H9 (cell line): ENCODE results near the gene C16orf92. TPM values are rescaled to one million over a fixed set of nuclear protein-coding genes. Genes with fewer than 3 reads are reported as not detected.

Source experiments
- DNase-seq: peaks from one replicate; pipeline ENCODE4 v3.0.0-alpha.2; 2017
- H2AFZ ChIP-seq: one replicate; pipeline ENCODE4 v1.6.1; 2013; ENCODE audit warnings: mild to moderate bottlenecking, low read length, control low read depth, moderate library complexity
- H2AK5ac ChIP-seq: 2 replicates; pipeline ENCODE4 v1.6.1; 2013; ENCODE audit warnings: low read length, control low read depth, mixed read lengths; ENCODE audit not compliant: insufficient read length
- H2BK120ac ChIP-seq: one replicate; pipeline ENCODE4 v1.6.1; 2013; ENCODE audit warnings: low read depth, mild to moderate bottlenecking, low read length, control low read depth, inconsistent platforms; ENCODE audit not compliant: poor library complexity, severe bottlenecking
- H2BK12ac ChIP-seq: 2 replicates; pipeline ENCODE4 v1.6.1; 2013; ENCODE audit warnings: low read length, control low read depth, mixed read lengths, low read depth; ENCODE audit not compliant: insufficient read length
- H2BK15ac ChIP-seq: 2 replicates; pipeline ENCODE4 v1.6.1; 2013; ENCODE audit warnings: low read depth, low read length, control low read depth
- H2BK20ac ChIP-seq: one replicate; pipeline ENCODE4 v1.6.1; 2013; ENCODE audit warnings: low read depth, mild to moderate bottlenecking, low read length, control low read depth, inconsistent platforms; ENCODE audit not compliant: poor library complexity, severe bottlenecking
- H2BK5ac ChIP-seq: 2 replicates; pipeline ENCODE4 v1.6.1; 2013; ENCODE audit warnings: low read length, control low read depth, mixed read lengths; ENCODE audit not compliant: insufficient read length
- H3K14ac ChIP-seq: 2 replicates; pipeline ENCODE4 v1.6.1; 2013; ENCODE audit warnings: low read length, control low read depth; ENCODE audit not compliant: insufficient read depth
- H3K18ac ChIP-seq: 2 replicates; pipeline ENCODE4 v1.6.1; 2013; ENCODE audit warnings: low read depth, mild to moderate bottlenecking, mixed read lengths, low read length, control low read depth; ENCODE audit not compliant: insufficient read length
- H3K23ac ChIP-seq: 2 replicates; pipeline ENCODE4 v1.6.1; 2013; ENCODE audit warnings: low read length, control low read depth, mixed read lengths, low read depth; ENCODE audit not compliant: insufficient read length
- H3K23me2 ChIP-seq: 2 replicates; pipeline ENCODE4 v1.6.1; 2013; ENCODE audit warnings: low read depth, mild to moderate bottlenecking, mixed read lengths, low read length, control low read depth; ENCODE audit not compliant: insufficient read length, poor library complexity, severe bottlenecking
- H3K27ac ChIP-seq: 2 replicates; pipeline ENCODE4 v1.5.1; 2013; ENCODE audit warnings: low read length, control low read depth, mixed read lengths, low read depth; ENCODE audit not compliant: insufficient read length
- H3K27me3 ChIP-seq: 2 replicates; pipeline ENCODE4 v1.6.1; 2013; ENCODE audit warnings: low read length, control low read depth, inconsistent platforms; ENCODE audit not compliant: insufficient read depth
- H3K4ac ChIP-seq: 2 replicates; pipeline ENCODE4 v1.6.1; 2013; ENCODE audit warnings: low read depth, mild to moderate bottlenecking, control low read depth, inconsistent platforms, low read length, moderate library complexity
- H3K4me1 ChIP-seq: 2 replicates; pipeline ENCODE4 v1.6.1; 2013; ENCODE audit warnings: low read length, control low read depth, inconsistent platforms; ENCODE audit not compliant: insufficient read depth
- H3K4me2 ChIP-seq: 2 replicates; pipeline ENCODE4 v1.6.1; 2013; ENCODE audit warnings: low read length, control low read depth, mixed read lengths; ENCODE audit not compliant: insufficient read length, insufficient read depth
- H3K56ac ChIP-seq: 2 replicates; pipeline ENCODE4 v1.6.1; 2013; ENCODE audit warnings: low read depth, mild to moderate bottlenecking, mixed read lengths, low read length, control low read depth; ENCODE audit not compliant: insufficient read length
- H3K79me1 ChIP-seq: 2 replicates; pipeline ENCODE4 v1.6.1; 2013; ENCODE audit warnings: low read depth, mild to moderate bottlenecking, moderate library complexity, low read length, control low read depth, inconsistent platforms; ENCODE audit not compliant: insufficient read depth, poor library complexity, severe bottlenecking
- H3K79me2 ChIP-seq: 2 replicates; pipeline ENCODE4 v1.6.1; 2013; ENCODE audit warnings: low read length, control low read depth, inconsistent platforms; ENCODE audit not compliant: insufficient read depth
- H3K9ac ChIP-seq: 2 replicates; pipeline ENCODE4 v1.6.1; 2013; ENCODE audit warnings: low read length, control low read depth, mixed read lengths; ENCODE audit not compliant: insufficient read length; ENCODE audit errors: extremely low read depth
- H3K9me3 ChIP-seq: one replicate; pipeline ENCODE4 v1.6.1; 2013; ENCODE audit warnings: low read depth, low read length, inconsistent platforms; ENCODE audit not compliant: control insufficient read depth
- H3T11ph ChIP-seq: one replicate; pipeline ENCODE4 v1.6.1; 2013; ENCODE audit warnings: mild to moderate bottlenecking, low read length, control low read depth, inconsistent platforms
- H4K20me1 ChIP-seq: one replicate; pipeline ENCODE4 v1.6.1; 2013; ENCODE audit not compliant: control insufficient read depth, insufficient read length, insufficient read depth
- H4K5ac ChIP-seq: 2 replicates; pipeline ENCODE4 v1.6.1; 2013; ENCODE audit warnings: low read depth, mild to moderate bottlenecking, mixed read lengths, low read length, control low read depth; ENCODE audit not compliant: insufficient read length
- H4K8ac ChIP-seq: replicated peaks from 2 replicates; pipeline ENCODE4 v1.6.1; 2013; ENCODE audit warnings: low read length, control low read depth, mixed read lengths, low read depth; ENCODE audit not compliant: insufficient read length
- H4K91ac ChIP-seq: 2 replicates; pipeline ENCODE4 v1.6.1; 2013; ENCODE audit warnings: low read depth, mild to moderate bottlenecking, moderate library complexity, mixed read lengths, low read length, control low read depth; ENCODE audit not compliant: insufficient read length
- H3K27ac Mint-ChIP-seq, 3 experiments: 2 replicates in 2 of 3; 3 replicates in 1 of 3; pipeline ENCODE4 v1.8.0; 2020 to 2021; ENCODE audit warnings: mixed read lengths in 3 of 3, mild to moderate bottlenecking in 1 of 3, moderate library complexity in 1 of 3
- H3K27me3 Mint-ChIP-seq: 2 replicates; pipeline ENCODE4 v1.8.0; 2021; ENCODE audit warnings: low read depth, mild to moderate bottlenecking, moderate library complexity, mixed read lengths
- H3K36me3 Mint-ChIP-seq, 3 experiments: 2 replicates in 2 of 3; 3 replicates in 1 of 3; pipeline ENCODE4 v1.8.0; 2020 to 2021; ENCODE audit warnings: low read depth in 3 of 3, mixed read lengths in 3 of 3; ENCODE audit not compliant: insufficient read depth in 1 of 3
- H3K4me1 Mint-ChIP-seq, 2 experiments: 2 replicates each; pipeline ENCODE4 v1.8.0; 2020; ENCODE audit warnings: mixed read lengths in 2 of 2
- H3K4me3 Mint-ChIP-seq, 2 experiments: 2 replicates in 1 of 2; 3 replicates in 1 of 2; pipeline ENCODE4 v1.8.0; 2020 to 2021; ENCODE audit warnings: mild to moderate bottlenecking in 2 of 2, mixed read lengths in 2 of 2, moderate library complexity in 1 of 2
- H3K9me3 Mint-ChIP-seq, 2 experiments: 2 replicates in 1 of 2; 3 replicates in 1 of 2; pipeline ENCODE4 v1.8.0; 2020; ENCODE audit warnings: mild to moderate bottlenecking in 2 of 2, mixed read lengths in 2 of 2, moderate library complexity in 1 of 2
- WGBS: extraction: QIAGEN DNeasy Blood & Tissue Kit; methylation state at CpG from one replicate; pipeline ENCODE4 v1.1.7; 2013; ENCODE audit warnings: missing lambda C conversion rate, low lambda C conversion rate, mixed read lengths; ENCODE audit not compliant: insufficient read length; ENCODE audit errors: extremely low coverage; 5-methylcytosine and 5-hydroxymethylcytosine counted together
- total RNA-seq: library from RNA; stranded (reverse); gene quantifications from 2 replicates; pipeline ENCODE4 v1.2.1, GENCODE V29; 2021
- TF ChIP-seq, protein P1 (sequence below): fragments of 200-600 bp; sonication (generic); conservative IDR thresholded peaks from 3 replicates; pipeline ENCODE4 v1.8.0; 2021; ENCODE audit warnings: antibody characterized with exemption, mild to moderate bottlenecking

C16orf92 gene
- total RNA-seq, 1 experiment from 2014 or later: not detected

GRCh38 chr16:30046178-30046577 lies 23.2 kb downstream of the C16orf92 start:
- WGBS: no CpG with 5 or more reads among the region's 8 CpGs
- Histone ChIP-seq H2BK15ac (no peak overlapping the region), H3K18ac (no peak overlapping the region), H2AK5ac (no peak overlapping the region), H3K14ac (no peak overlapping the region), H3K9ac (no peak overlapping the region), H3K23me2 (no peaks in the 10 kb centered on the region), H3K56ac (no peak overlapping the region), H2BK12ac (no peak overlapping the region), H2BK20ac (no peak overlapping the region), H3T11ph (no peak overlapping the region), H3K4me1 (no peaks in the 10 kb centered on the region), H4K20me1 (no peaks in the 10 kb centered on the region), H3K9me3 (no peaks in the 10 kb centered on the region), H3K4me2 (no peak overlapping the region), H3K27ac (no peak overlapping the region), H3K4ac (no peak overlapping the region), H2AFZ (no peak overlapping the region), H4K91ac (no peak overlapping the region), H4K5ac (no peak overlapping the region), H4K8ac (no peak overlapping the region), H2BK120ac (no peak overlapping the region), H3K79me2 (no peaks in the 10 kb centered on the region), H3K23ac (no peak overlapping the region), H3K27me3 (no peaks in the 10 kb centered on the region), H3K79me1 (no peaks in the 10 kb centered on the region), H2BK5ac (no peak overlapping the region)
- peaks cover 17% of the 10 kb centered on the region for H3K27me3 Mint-ChIP-seq
- no peak overlapping the region for H3K4me3 Mint-ChIP-seq
- DNase-seq: no peak
- H3K36me3 Mint-ChIP-seq: no peaks in the 10 kb centered on the region
- H3K9me3 Mint-ChIP-seq: no peaks in the 10 kb centered on the region; a peak in 1 of 5 replicates
- TF ChIP-seq, protein P1, sequence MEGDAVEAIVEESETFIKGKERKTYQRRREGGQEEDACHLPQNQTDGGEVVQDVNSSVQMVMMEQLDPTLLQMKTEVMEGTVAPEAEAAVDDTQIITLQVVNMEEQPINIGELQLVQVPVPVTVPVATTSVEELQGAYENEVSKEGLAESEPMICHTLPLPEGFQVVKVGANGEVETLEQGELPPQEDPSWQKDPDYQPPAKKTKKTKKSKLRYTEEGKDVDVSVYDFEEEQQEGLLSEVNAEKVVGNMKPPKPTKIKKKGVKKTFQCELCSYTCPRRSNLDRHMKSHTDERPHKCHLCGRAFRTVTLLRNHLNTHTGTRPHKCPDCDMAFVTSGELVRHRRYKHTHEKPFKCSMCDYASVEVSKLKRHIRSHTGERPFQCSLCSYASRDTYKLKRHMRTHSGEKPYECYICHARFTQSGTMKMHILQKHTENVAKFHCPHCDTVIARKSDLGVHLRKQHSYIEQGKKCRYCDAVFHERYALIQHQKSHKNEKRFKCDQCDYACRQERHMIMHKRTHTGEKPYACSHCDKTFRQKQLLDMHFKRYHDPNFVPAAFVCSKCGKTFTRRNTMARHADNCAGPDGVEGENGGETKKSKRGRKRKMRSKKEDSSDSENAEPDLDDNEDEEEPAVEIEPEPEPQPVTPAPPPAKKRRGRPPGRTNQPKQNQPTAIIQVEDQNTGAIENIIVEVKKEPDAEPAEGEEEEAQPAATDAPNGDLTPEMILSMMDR: no peak
- peaks cover 0 to 4% of the 10 kb centered on the region in 2 experiments; a peak in 3 of 4 replicates for H3K4me1 Mint-ChIP-seq
- no peak overlapping the region for H3K27ac Mint-ChIP-seq
